ENCODE results near the gene CAMTA2. TPM values are rescaled to one million over a fixed set of nuclear protein-coding genes. Genes with fewer than 3 reads are reported as not detected.

Gene CAMTA2
- total RNA-seq, 1 experiment from 2014 or later: 126 TPM

DNA sequence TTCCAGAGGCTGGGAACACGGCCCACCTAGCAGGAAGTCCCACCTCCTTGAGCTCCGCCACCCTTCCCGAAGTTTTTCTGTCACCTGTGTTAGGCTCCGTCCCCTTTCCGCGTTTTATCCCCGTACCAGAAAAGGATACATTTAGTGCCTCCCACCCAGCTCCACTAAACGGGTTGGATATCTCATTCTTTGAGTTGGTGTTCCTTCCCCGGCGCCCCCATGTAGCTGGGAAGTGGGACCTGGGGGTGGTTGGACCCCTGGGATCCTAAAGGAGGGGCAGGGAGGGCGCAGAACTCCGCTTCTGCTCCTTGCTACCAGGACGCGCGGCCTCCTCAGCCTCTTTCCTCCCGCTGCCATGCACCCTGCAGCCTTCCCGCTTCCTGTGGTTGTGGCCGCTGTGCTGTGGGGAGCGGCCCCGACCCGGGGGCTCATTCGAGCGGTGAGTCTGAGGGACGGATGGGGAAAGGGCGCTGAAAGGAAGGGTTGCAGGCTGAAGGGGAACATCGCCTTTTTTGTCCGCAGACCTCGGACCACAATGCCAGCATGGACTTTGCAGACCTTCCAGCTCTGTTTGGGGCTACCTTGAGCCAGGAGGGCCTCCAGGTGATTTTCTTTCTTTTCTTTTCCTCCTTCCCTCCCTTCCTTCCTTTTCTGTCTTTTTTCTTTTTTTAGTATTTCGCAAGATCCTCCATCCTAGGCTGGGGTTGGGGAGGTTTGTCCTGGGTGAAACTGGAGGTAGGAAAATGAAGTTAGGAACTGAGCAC is 46.7 kb downstream of the CAMTA2 start:
- Mint-ChIP-seq H3K36me3 (ENCODE audit: insufficient read depth, unreplicated experiment) (peaks cover 64% of the 10 kb centered on the region), H3K27me3 (ENCODE audit: insufficient read depth, unreplicated experiment) (no peaks in the 10 kb centered on the region), H3K4me1 (ENCODE audit: insufficient read depth, unreplicated experiment) (peaks cover 51% of the 10 kb centered on the region), H3K27ac (ENCODE audit: low read depth, unreplicated experiment) (peak overlapping the region; percentile 98), H3K9me3 (ENCODE audit: unreplicated experiment) (no peaks in the 10 kb centered on the region), H3K4me3 (ENCODE audit: unreplicated experiment) (peak overlapping the region; percentile 91)
- CTCF ChIA-PET: interaction anchor here (0.5 to 3.0 kb wide), 9 partner anchors 8 to 229 kb away, joined by 3 to 24 read pairs (median 3); partner anchors contain the start of gene PFN1
- POLR2A ChIA-PET: interaction anchor here (0.6 to 21.5 kb wide), 26 partner anchors 9 to 1365 kb away, joined by 3 to 639 read pairs (median 6); partner anchors contain the start of genes ARRB2, CAMTA2, CHRNE and CYB5D2
- no peak for DNase-seq (ENCODE audit: unreplicated experiment)
- TF ChIP-seq, protein P1, sequence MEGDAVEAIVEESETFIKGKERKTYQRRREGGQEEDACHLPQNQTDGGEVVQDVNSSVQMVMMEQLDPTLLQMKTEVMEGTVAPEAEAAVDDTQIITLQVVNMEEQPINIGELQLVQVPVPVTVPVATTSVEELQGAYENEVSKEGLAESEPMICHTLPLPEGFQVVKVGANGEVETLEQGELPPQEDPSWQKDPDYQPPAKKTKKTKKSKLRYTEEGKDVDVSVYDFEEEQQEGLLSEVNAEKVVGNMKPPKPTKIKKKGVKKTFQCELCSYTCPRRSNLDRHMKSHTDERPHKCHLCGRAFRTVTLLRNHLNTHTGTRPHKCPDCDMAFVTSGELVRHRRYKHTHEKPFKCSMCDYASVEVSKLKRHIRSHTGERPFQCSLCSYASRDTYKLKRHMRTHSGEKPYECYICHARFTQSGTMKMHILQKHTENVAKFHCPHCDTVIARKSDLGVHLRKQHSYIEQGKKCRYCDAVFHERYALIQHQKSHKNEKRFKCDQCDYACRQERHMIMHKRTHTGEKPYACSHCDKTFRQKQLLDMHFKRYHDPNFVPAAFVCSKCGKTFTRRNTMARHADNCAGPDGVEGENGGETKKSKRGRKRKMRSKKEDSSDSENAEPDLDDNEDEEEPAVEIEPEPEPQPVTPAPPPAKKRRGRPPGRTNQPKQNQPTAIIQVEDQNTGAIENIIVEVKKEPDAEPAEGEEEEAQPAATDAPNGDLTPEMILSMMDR (IDR thresholded peaks at IDR 0.05; ENCODE audit: unreplicated experiment): no peak
- intact Hi-C loops (cut with micrococcal nuclease): loop anchor here (1.0 to 2.0 kb wide), 2 partner anchors 20 to 31 kb away; no protein-coding TSS in a partner anchor
- TSS peak; percentile 72 for BruUV-seq (replicated peaks)

DNA sequence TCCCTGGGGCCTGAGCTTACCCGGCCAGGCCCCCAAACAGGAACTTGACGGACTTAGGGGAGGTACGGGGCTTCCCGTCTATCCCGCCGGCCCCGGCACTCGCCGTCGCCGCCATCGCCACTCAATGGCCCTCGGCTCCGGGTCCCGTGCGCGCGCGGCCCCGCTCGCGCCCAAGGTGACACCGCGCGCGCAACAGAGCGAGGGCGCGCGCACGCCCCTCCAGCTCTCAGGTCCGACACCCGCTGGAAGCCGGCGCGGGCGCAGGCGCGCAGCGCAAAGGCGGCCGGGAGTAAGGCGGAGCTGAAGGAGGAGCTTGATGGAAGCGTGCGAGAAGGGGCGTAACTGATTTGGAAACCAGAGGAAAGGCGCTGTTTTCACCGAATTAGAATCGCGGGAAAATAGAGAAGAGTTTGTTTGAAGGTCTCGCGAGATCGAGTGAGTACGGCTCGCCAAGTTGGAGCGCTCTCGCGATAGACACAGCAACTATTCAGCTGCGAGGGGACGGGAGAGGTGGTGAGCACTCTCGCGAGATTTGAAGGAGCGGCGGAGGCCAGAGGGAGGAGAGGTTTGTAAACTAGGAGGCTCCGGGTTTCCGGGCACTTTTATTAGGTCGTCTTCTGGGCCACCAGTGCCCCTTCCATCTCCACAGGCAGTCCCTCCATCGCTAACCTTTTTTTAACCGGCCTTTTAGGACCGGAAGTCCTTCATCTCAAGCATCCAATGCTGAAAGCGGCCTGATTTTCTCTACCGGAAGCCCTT is 47.5 kb downstream of the CAMTA2 start, which contains the start of the genes RNF167 and SLC25A11:
TSS of gene RNF167 (plus strand) at position 473 of the 759 bp plus-strand sequence. CDS start 642 bp downstream, outside the sequence.
TSS of gene SLC25A11 (minus strand) at position 251 of the 759 bp plus-strand sequence. CDS start at position 115, 136 bp downstream.
- intact Hi-C loops (cut with micrococcal nuclease): loop anchor here (1.0 to 2.0 kb wide), 2 partner anchors 19 to 31 kb away; no protein-coding TSS in a partner anchor
- POLR2A ChIA-PET: interaction anchor here (0.6 to 21.5 kb wide), 29 partner anchors 10 to 1366 kb away, joined by 3 to 639 read pairs (median 6); partner anchors contain the start of genes ARRB2, CAMTA2, CHRNE and CYB5D2
- peaks cover 56% of the 10 kb centered on the region for H3K36me3 Mint-ChIP-seq (ENCODE audit: insufficient read depth, unreplicated experiment)

GRCh38 chr17:4939546-4939795 is 48.0 kb downstream of the CAMTA2 start:
- H3K36me3 Mint-ChIP-seq (ENCODE audit: insufficient read depth, unreplicated experiment): peaks cover 51% of the 10 kb centered on the region
- POLR2A ChIA-PET: interaction anchor here (0.7 to 21.5 kb wide), 23 partner anchors 10 to 480 kb away, joined by 3 to 639 read pairs (median 8); partner anchors contain the start of genes ARRB2, CAMTA2, CHRNE and ENO3
- no peak for DNase-seq (ENCODE audit: unreplicated experiment)
- peak overlapping the region; percentile 98 for H3K27ac Mint-ChIP-seq (ENCODE audit: low read depth, unreplicated experiment)
- H3K4me3 Mint-ChIP-seq (ENCODE audit: unreplicated experiment): peak overlapping the region; percentile 91
- intact Hi-C loops (cut with micrococcal nuclease): no loop called here
- no peaks in the 10 kb centered on the region for H3K27me3 Mint-ChIP-seq (ENCODE audit: insufficient read depth, unreplicated experiment)
- TF ChIP-seq, protein P1 (IDR thresholded peaks at IDR 0.05; ENCODE audit: unreplicated experiment): no peak
- no peaks in the 10 kb centered on the region for H3K9me3 Mint-ChIP-seq (ENCODE audit: unreplicated experiment)
- no TSS peak for BruUV-seq (replicated peaks)
- CTCF ChIA-PET: interaction anchor here (0.7 to 3.0 kb wide), 8 partner anchors 9 to 536 kb away, joined by 3 to 24 read pairs (median 4); partner anchors contain the start of gene PFN1
- peaks cover 41% of the 10 kb centered on the region for H3K4me1 Mint-ChIP-seq (ENCODE audit: insufficient read depth, unreplicated experiment)

More for the DNA sequence above, 47.5 kb downstream of the CAMTA2 start, which contains the start of the genes RNF167 and SLC25A11:
- H3K9me3 Mint-ChIP-seq (ENCODE audit: unreplicated experiment): no peaks in the 10 kb centered on the region
- no peaks in the 10 kb centered on the region for H3K27me3 Mint-ChIP-seq (ENCODE audit: insufficient read depth, unreplicated experiment)
- peaks cover 43% of the 10 kb centered on the region for H3K4me1 Mint-ChIP-seq (ENCODE audit: insufficient read depth, unreplicated experiment)
- TF ChIP-seq, protein P1 (IDR thresholded peaks at IDR 0.05; ENCODE audit: unreplicated experiment): no peak
- CTCF ChIA-PET: interaction anchor here (0.5 to 3.0 kb wide), 12 partner anchors 9 to 537 kb away, joined by 3 to 24 read pairs (median 3); partner anchors contain the start of gene PFN1
- BruUV-seq (replicated peaks): no TSS peak
- H3K27ac Mint-ChIP-seq (ENCODE audit: low read depth, unreplicated experiment): peak within 1 kb of the TSS; percentile 98
- peak within 1 kb of the TSS; percentile 91 for H3K4me3 Mint-ChIP-seq (ENCODE audit: unreplicated experiment)
- peak; percentile 99 for DNase-seq (ENCODE audit: unreplicated experiment)
